ENCODE measurements around the gene TBC1D10B. TPM values are rescaled to one million over a fixed set of nuclear protein-coding genes. Genes with fewer than 3 reads are reported as not detected.

The TBC1D10B gene
- total RNA-seq, 1 experiment from 2014 or later = 60.6 TPM

- DNase-seq = no peak
- Histone ChIP-seq H3K27me3 (no peaks in the 10 kb centered on the region), H3K4me3 (peak overlapping the region; percentile 80), H3K9me3 (no peaks in the 10 kb centered on the region), H3K36me3 (peaks cover 57% of the 10 kb centered on the region)
Measured at GRCh38 chr16:30367349-30368009, 2.8 kb downstream of the TBC1D10B start.

DNA sequence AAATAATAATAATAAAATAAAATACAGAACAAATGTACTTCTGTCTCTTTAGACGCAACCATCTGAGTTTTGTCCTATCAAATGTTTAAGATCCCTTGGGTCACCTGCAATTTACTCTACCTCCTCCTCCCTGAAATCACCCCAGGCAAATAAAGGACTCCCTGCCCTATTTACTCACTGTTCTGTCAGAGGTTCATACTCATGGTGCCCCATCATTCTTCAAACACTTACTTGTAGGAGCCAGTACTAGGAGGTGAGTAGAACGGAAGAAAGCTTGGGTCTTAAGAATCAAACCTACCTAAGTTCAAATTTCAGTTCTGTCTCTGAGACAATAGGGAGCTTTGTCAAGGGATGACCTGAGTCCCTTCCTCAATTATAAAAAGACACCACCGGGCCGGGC is 3.8 kb downstream of the TBC1D10B start:
- no peaks in the 10 kb centered on the region for H3K27me3 ChIP-seq
- H3K4me3 ChIP-seq = no peak overlapping the region
- no peaks in the 10 kb centered on the region for H3K9me3 ChIP-seq
- peaks cover 64% of the 10 kb centered on the region for H3K36me3 ChIP-seq
- no peak for DNase-seq

DNA sequence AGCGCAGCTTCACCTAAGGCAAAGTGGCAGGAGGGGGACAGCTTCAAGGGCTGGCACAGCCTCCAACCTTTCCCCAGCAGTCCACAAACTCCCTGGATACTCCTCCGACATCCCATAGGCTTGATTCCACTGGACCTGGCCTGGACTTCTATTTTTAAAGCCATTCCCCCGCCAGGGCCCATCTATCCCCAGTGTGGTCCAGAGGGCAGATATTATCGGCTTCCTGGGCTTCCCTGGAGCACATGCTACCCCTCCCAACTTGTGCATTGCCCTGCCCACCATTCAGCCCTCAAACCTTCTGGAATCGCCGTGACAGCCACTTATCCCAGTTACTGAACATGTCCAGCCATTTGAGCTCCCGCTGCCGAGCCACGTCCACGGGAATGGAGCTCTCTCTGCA is 5.1 kb downstream of the TBC1D10B start:
- Histone ChIP-seq H3K9me3 (no peaks in the 10 kb centered on the region), H3K27me3 (no peaks in the 10 kb centered on the region), H3K36me3 (peaks cover 76% of the 10 kb centered on the region), H3K4me3 (no peak overlapping the region)
- no peak for DNase-seq

DNA sequence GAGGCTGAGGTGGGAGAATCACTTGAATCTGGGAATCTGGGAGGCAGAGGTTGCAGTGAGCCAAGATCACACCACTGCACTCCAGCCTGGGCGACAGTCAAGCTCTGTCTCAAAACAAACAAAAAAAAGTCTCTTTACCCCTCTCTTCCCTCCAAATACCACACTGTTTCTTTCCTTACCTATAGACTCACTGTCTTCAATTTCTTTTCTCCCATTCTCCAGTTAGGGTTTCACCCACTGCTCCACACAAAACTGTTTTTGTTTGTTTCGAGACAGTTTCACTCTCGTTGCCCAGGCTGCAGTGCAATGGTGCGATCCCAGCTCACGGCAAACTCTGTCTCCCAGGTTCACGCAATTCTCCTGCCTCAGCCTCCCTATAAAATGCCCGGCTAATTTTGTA is 9.1 kb downstream of the TBC1D10B start:
- Histone ChIP-seq H3K4me3 (no peak overlapping the region), H3K27me3 (no peaks in the 10 kb centered on the region), H3K36me3 (peaks cover 88% of the 10 kb centered on the region), H3K9me3 (no peaks in the 10 kb centered on the region)
- no peak for DNase-seq

DNA sequence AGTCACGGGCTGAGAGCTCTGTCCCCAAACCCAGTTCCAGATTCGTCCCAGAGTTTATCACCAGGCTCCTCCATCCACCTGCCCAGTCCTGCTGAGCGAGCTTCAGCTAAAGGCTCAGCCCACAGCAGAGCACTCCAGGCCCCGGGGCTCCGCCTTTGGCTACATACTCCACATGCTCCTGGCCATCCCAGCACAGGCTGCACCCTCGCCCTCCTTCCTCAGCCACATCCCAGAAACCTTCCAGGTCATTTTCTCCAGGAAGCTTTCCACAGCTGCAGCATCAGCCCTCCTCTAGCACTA is 10.5 kb downstream of the TBC1D10B start:
- no peak for DNase-seq
- H3K27me3 ChIP-seq = no peaks in the 10 kb centered on the region
- peaks cover 76% of the 10 kb centered on the region for H3K36me3 ChIP-seq
- H3K9me3 ChIP-seq = no peaks in the 10 kb centered on the region
- no peak overlapping the region for H3K4me3 ChIP-seq

DNA sequence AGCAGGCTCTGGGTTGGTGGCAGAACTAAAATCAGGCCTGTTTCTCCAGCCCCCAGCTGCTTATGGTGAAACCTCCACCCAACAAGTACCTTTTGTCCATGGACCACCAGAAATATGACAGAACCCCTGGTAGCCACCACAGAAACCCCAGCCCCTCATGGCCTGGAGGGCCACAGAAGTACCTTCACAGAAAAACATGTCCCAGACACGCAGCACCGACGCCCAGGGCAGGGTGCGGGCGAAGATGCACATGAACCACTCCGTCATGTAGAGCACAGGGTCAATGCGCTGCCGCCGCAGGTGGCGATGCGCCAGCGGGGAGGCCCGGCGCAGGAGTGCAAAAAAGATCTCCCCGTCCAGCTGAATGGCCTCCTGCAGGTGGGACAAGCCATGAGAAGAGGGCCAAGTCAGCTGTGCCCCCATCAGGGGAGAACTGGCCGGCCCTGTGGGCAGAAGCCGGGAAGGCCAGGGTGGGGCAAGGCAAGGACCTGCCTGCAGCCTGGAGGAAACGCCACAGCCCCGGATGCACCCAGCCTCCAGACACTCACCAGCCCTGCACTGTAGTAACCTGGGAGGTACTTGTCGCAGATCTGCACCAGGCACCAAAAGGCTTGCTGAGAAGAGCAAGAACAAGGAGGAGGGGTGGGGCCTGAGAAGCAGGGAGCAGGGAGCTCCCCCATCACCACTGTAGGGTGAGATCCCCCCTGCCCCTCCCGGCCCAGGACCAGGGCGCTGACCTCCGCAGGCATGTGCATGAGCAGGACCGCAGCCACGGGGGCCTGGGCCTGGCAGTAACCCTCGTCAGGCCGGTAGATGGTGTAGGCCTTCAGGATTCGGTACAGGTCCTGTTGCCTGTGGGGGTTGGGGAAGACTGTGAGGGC is 11.1 kb downstream of the TBC1D10B start:
- no peak for DNase-seq
- H3K36me3 ChIP-seq = peaks cover 70% of the 10 kb centered on the region

GRCh38 chr16:30358577-30358936 is 11.7 kb downstream of the TBC1D10B start:
- Histone ChIP-seq H3K9me3 (no peaks in the 10 kb centered on the region), H3K36me3 (peaks cover 68% of the 10 kb centered on the region), H3K27me3 (no peaks in the 10 kb centered on the region), H3K4me3 (no peak overlapping the region)
- no peak for DNase-seq

More for the DNA sequence above, 11.1 kb downstream of the TBC1D10B start:
- H3K4me3 ChIP-seq = no peak overlapping the region
- H3K9me3 ChIP-seq = no peaks in the 10 kb centered on the region
- H3K27me3 ChIP-seq = no peaks in the 10 kb centered on the region

GRCh38 chr16:30357715-30358576 is 12.3 kb downstream of the TBC1D10B start:
- peaks cover 68% of the 10 kb centered on the region for H3K36me3 ChIP-seq
- no peak for DNase-seq
- no peak overlapping the region for H3K4me3 ChIP-seq
- no peaks in the 10 kb centered on the region for H3K27me3 ChIP-seq
- H3K9me3 ChIP-seq = no peaks in the 10 kb centered on the region

GRCh38 chr16:30357085-30357714 is 13.1 kb downstream of the TBC1D10B start:
- DNase-seq = no peak
- H3K36me3 ChIP-seq = peaks cover 68% of the 10 kb centered on the region
- H3K27me3 ChIP-seq = no peaks in the 10 kb centered on the region
- no peak overlapping the region for H3K4me3 ChIP-seq
- H3K9me3 ChIP-seq = no peaks in the 10 kb centered on the region

DNA sequence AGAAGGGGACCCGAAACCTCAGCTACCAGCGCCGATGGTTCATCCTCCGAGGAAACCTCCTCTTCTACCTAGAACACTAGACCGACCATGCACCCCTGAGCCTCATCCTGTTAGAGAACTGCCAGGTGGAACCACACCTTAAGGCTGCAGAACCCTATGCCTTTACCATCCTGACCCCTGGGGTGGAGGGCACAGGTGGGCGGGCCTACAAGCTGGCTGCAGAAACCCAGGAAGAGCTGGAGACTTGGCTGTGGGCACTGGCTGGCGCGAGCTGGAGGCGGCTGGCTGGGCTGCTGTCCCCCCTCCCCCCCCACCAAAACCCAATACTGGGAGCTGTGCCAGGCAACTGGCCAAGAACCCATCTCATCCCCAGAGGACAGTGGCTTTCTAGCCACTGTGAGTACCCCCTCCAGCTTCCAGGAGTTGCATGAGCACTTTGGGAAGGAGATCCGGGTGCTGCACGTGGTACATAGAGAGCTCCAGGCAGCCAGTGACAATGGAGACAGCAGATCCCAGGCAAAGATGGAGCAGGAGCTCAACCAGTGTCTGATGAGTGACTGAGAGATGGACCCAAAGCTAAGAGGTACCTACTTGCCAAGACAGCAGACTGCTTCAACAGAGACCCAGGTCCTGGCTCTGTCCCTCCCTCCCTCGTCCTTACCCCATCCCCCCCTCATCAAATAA is 13.8 kb downstream of the TBC1D10B start:
- Histone ChIP-seq H3K36me3 (peaks cover 68% of the 10 kb centered on the region), H3K4me3 (peak overlapping the region; percentile 96), H3K9me3 (no peaks in the 10 kb centered on the region), H3K27me3 (no peaks in the 10 kb centered on the region)
- peak; percentile 60 for DNase-seq

GRCh38 chr16:30355954-30356308 is 14.4 kb downstream of the TBC1D10B start:
- Histone ChIP-seq H3K36me3 (peaks cover 69% of the 10 kb centered on the region), H3K4me3 (peak overlapping the region; percentile 96), H3K27me3 (no peaks in the 10 kb centered on the region), H3K9me3 (no peaks in the 10 kb centered on the region)
- no peak for DNase-seq

DNA sequence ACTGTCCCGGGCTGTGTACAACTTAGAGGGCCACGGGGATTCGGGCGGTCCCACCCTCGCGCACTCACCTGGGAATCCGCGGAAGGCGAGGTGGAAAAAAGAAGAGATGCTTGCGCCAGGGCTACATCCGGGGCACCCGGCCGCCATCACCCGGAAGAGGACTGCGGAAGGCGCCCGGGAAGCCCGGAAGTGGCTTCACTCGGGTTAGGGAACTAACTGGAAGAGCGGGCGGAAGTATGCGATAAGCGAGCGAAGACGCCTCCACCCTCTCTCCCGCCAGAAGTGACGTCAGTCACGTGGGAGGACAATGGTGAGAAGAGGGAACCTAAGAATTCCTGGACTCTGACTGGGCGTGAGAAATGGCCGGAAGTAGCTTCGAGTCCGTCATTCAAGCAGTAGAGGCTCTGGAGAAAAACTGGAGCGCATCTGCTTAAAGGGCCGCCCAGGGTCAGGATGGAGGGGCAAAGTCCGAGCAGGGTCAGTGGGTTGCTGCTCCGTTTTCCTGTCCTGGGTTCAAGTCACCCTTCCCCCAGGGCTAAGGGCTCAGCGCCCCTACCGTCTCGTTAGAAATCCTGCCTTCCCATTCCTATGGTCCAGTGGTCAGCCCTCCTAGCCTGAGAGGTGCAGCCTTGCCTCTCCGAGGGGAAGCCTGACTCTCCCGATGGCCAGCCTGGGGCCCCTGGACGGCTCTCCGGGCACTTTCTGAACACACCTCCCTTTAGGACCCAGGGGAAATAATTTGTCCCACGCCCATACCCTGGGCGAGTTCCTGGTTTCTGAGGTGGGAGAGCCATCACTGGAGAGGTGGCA is 14.9 kb downstream of the TBC1D10B start, which contains the start of gene CD2BP2:
Gene CD2BP2, minus strand, starts transcription at position 165 of the 810 bp plus-strand sequence. CDS start 627 bp downstream, outside the sequence.
- no peaks in the 10 kb centered on the region for H3K27me3 ChIP-seq
- peaks cover 69% of the 10 kb centered on the region for H3K36me3 ChIP-seq
- H3K4me3 ChIP-seq = peak within 1 kb of the TSS; percentile 96
- DNase-seq = peak; percentile 100
- no peaks in the 10 kb centered on the region for H3K9me3 ChIP-seq

DNA sequence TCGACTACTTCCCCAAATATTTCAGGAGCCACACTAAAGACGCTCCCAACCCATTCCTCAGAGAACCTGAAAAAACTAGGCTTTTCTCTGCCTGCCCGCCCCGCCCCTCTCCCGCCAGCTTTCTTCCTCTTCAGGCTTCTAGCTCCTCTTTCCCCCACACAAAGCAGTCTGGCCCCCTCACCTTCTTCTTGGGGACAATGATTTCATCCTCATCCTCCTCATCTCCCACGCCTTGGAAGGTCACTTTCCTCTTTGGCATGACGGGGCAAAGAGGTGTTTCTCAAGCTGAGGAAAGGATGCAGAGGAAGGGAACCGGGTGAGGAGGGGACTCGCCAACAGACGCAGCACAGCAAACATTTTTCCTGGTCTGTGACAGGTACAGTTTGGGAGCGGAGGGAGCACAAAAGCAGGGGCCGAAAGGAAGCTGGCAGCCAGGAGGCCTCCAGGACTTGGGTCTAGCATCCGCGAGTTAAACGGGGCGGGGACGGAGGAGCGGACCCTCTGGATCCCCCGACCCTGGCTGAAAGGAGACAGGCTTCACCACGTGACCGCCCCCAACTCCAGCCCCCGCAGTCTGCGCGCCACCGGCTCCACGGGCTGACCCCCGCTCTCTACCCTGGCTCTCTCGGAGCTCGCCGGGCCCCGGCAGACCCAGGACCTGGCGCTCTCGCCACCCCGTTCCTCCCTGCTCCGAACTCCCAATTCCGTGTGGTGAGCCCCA is 15.7 kb downstream of the TBC1D10B start:
- Histone ChIP-seq H3K36me3 (peaks cover 69% of the 10 kb centered on the region), H3K4me3 (peak overlapping the region; percentile 96), H3K9me3 (no peaks in the 10 kb centered on the region), H3K27me3 (no peaks in the 10 kb centered on the region)
- no peak for DNase-seq

DNA sequence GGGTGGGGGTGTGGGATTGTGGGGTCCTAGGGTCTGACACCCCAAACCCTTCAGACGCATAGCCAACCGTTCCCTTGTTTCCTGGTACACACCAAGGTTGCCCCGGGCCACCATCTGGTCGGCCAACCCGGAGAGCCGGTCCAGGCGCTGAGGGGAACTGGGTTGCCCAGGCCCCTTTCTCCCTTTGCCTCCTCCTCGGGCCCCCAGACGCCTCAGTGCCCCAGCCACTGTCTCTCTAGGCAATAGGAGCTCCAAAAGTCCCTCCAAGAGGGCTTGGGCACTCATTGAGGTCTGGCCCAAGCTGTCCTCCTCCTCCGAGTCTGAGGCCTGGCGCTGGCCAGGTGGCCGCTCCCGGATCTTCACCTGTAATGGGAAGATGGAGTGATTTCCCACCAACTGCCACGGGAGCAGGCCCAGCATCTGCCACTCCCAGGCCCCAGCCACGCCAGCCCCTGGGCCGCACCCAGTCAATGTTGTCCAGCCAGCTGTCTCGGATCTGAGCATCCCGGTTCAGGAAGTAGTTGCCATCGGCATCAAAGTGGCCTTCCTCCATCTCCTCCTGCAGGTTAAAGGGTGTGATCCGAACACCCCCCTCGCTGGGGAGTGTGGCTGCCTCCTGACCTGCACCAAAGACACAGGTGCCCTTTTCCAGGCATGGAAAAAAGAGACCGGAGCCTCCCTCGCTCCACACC is 16.7 kb downstream of the TBC1D10B start:
- H3K36me3 ChIP-seq = peaks cover 62% of the 10 kb centered on the region
- no peak for DNase-seq
- peak overlapping the region; percentile 96 for H3K4me3 ChIP-seq
- no peaks in the 10 kb centered on the region for H3K27me3 ChIP-seq
- no peaks in the 10 kb centered on the region for H3K9me3 ChIP-seq

Data from MG63 (cell line).